Astrocyte of the cerebellum (primary cell): Measurements from ENCODE around the gene HAUS8.
A peak's percentile ranks its signal among the peaks of the same experiment; 100 is the strongest.

Experiments
- DNase-seq: peaks from one replicate; pipeline ENCODE4 v3.0.0-alpha.2; 2011; ENCODE audit warnings: low read depth
- H3K4me3 ChIP-seq: 2 replicates; pipeline ENCODE4 v1.5.1; 2011; ENCODE audit warnings: mild to moderate bottlenecking, low read depth, low read length, moderate library complexity
- CTCF ChIP-seq: IDR thresholded peaks from 2 replicates; pipeline ENCODE4 v1.5.1; 2012; ENCODE audit warnings: low read length, low read depth, moderate library complexity, mild to moderate bottlenecking; ENCODE audit errors: missing control alignments
- in situ Hi-C: cut with HindIII; loops from 2 replicates; pipeline ENCODE4 v1.10.0; 2017; ENCODE audit warnings: low sequenced_read_pairs

Gene HAUS8

GRCh38 chr19:17114414-17114831 is 39.2 kb upstream of the HAUS8 start:
- H3K4me3 ChIP-seq = no peak overlapping the region
- no peak for TF ChIP-seq CTCF
- in situ Hi-C loops = no loop called here
- peak; percentile 73 for DNase-seq

GRCh38 chr19:17113127-17113785 is 38.0 kb upstream of the HAUS8 start:
- in situ Hi-C loops = no loop called here
- no peak for TF ChIP-seq CTCF
- H3K4me3 ChIP-seq = no peak overlapping the region
- DNase-seq = no peak

- in situ Hi-C loops = no loop called here
- no peak for TF ChIP-seq CTCF
- no peak overlapping the region for H3K4me3 ChIP-seq
- DNase-seq = no peak
Measured at GRCh38 chr19:17112700-17113099, 37.4 kb upstream of the HAUS8 start.

DNA sequence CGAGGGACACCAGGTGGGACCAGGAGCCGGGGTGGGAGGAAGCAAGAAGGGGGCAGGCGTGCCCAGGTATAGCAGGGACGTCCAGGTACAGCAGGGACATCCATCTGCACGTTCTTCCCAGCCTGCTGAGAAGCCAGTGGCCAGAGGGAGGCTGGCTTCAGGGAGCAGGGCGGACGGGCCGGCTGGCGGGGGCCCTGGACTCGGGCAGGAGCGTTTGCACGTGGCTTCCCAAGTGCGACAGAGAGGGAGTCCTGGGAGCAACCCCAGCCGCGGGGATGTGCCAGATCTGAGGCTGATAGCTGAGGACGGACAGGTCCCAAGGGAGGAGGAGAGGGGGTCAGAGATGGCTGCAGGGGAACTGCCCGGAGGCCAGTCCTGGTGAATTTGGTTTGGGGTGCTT is 37.0 kb upstream of the HAUS8 start:
- in situ Hi-C loops = no loop called here
- no peak for TF ChIP-seq CTCF
- no peak overlapping the region for H3K4me3 ChIP-seq
- DNase-seq = no peak

DNA sequence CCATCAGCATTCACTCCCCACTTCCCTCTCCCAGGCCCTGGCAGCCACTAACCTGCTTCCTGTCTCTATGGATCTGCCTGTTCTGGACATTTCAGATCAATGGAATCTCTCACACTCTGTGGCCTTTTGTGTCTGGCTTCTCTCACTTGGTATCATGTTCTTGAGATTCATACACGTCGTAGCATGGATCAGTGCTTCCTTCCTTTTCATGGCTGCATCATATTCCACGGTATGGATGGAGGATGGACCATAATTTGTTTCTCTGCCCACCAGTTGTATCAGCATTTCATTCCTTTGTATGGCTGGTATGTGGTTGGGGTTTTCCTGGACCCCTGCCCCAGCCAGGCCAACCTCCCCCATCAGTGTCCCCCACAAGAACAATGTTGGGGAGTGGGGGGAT is 36.5 kb upstream of the HAUS8 start:
- in situ Hi-C loops = no loop called here
- H3K4me3 ChIP-seq = no peak overlapping the region

GRCh38 chr19:17110599-17110966 is 35.3 kb upstream of the HAUS8 start:
- DNase-seq = no peak
- no peak overlapping the region for H3K4me3 ChIP-seq
- in situ Hi-C loops = no loop called here
- no peak for TF ChIP-seq CTCF

More for the DNA sequence above, 36.5 kb upstream of the HAUS8 start:
- no peak for TF ChIP-seq CTCF
- no peak for DNase-seq

DNA sequence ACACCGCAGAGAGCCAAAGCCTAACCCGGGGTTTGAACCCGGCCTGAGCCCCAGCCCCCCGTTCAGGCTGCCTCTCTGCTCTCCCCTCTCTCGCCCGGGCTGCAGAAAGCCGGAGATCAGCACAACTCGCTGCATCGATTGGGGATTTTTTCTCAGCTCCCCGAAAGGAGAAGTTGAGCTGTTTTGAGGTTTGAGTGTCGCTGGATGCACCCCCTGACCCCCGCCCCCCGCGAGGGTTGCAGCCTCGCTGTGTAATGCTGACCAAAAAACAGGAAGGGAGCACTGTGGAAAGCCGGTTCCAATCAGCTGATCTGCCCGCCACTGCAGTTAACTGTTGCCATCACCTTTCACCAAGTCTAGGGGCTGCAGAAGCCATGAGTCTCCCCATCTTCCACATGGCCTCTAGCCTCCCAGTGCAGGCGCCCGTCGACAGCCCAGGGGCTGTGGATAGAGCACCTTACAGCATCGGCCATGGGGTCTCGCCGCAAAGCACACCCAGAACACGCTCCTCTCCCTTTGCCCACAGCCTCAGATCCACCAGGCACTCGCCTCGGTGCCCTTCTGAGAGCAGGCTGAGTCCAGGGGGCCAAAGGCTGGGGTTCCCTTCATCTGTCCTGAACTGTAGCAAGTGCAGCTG is 34.8 kb upstream of the HAUS8 start:
- H3K4me3 ChIP-seq = no peak overlapping the region
- in situ Hi-C loops = no loop called here
- no peak for DNase-seq
- no peak for TF ChIP-seq CTCF
